Nucleus accumbens (tissue), 56 donors: ENCODE results near the gene GALNT2.

ENCODE experiments used
- DNase-seq, 56 donors: peaks; one replicate each; lab custom pipeline; 2025; lab: John Stamatoyannopoulos, UW

The GALNT2 gene

DNA sequence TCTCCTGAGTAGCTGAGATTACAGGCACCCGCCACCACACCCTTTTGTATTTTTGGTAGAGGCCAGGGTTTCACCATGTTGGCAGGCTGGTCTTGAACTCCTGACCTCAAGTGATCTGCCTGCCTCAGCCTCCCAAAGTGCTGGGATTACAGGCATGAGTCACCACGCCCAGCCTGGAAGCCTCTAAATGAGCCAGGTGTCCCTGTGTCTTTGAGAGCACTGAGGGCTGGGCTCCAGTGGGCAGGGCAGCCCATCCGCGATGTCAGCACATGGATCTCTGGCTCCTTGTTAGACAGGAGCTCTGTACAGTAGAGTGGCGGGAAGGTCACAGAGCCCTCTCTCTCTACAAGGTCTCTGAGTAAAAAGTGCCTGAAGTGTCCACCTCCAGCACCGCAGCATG, 234.8 kb downstream of the GALNT2 start:
- DNase-seq, result no peak

DNA sequence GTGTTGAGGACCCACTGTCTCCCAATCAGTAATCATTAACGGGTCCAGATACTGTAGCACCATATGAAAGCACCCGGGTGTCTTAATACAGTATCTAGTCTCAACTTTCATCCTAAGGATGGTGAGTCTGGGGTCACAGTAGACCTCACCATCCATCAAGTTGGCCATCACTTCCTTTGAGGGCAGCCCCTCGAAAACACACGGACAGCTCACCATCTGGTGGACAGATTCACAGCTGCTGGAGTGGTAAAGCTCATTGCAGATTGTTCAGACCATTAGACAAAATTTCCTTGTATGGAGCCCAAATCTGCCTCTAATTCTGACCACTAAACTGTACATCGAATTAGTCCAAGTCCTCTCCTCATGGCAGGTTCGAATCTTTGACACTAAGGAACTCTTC, 236.0 kb downstream of the GALNT2 start:
- no peak for DNase-seq

DNA sequence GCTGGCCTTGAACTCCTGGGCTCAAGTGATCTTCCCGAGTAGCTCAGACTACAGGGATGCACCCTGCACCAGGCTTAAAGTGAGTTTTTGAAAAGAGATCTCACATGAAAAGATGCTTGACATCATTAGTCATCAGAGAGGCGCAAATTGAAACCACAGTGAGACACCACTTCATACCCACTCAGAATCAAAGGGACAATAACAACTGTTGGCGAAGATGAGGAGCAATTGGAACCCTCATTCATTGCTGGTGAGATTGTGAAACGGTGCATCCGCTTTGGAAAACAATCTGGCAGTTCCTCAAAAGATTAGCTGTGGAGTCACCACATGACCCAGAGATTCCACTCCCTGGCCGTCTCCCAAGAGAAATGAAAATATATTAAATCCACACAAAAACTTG, 236.8 kb downstream of the GALNT2 start:
- DNase-seq, result no peak

DNA sequence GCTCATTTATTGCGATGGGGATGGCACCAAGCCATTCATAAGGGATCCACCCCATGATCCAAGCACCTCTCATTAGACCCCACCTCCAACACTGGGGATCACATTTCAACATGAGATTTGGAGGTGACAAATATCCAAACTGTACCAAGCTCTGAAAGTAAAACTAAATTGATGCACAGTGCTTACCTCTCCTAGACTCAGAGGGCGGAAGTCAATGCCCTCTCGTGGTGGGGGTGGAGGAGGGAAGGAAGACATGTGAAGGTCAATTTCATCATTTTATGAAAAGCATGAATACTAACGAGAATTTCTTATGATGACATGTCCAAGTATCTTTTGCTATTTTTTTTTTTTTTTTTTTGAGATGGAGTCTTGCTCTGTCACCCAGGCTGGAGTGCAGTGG, 239.1 kb downstream of the GALNT2 start:
- no peak for DNase-seq

DNA sequence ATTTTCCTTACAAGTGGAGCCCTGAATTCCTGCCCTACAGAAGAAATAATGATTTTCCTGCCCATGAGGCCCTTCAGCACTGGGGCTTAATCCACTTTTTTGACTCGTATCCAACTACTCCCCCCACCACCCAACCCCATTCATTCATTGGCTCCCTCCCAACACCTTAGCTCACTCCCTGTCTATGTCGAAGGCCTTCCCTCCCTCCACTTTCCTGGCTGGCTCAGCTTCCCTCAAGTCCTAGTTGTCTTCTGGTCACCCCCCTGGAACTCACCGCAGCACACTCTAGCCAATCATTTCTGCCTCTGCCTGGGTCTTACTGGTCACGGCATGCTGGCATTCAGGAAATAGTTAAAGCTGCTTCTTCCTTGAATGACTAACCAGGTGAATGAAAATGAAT, 240.2 kb downstream of the GALNT2 start:
- no peak for DNase-seq

DNA sequence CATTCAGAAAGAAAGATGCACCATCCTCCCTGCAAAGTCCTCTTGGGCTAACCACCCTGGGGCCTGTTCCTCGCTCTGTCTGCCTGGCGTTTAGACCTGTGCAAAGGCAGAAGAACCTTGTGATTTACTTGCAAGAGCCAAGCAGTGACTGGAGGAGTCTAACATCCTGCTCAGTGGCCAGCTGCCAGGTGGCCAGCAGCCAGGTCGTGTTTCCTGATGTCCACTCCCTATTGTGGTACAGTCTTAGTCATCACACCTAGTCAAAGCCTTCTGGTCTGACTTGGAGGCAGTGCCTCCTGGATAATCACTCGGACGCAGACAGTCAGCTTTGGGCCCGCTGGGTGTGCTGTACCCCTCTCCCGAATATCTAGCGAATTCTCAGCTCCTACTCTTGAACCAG, 241.0 kb downstream of the GALNT2 start:
- peak in 2 of 56 donors; percentile 14 to 32 for DNase-seq

DNA sequence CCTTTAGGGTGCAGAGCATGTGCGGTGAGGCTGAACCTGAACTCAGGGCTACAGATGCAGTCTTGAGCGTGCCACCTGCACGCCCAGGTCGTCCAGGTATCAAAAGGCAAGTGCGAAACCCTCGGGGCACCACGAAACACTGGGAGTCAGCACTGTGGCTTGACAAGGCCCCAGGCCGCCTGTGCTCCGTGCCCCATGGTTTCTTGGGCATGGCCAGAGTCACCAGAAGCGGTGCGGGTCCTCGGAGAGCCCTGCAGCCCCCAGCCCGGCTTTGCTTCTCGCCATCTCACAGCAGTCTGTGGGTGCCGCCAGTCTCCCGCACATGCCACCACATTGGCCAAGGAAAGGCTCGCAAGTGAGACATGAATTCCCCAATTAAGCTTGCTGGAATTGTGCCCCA, 241.8 kb downstream of the GALNT2 start:
- DNase-seq, result no peak

DNA sequence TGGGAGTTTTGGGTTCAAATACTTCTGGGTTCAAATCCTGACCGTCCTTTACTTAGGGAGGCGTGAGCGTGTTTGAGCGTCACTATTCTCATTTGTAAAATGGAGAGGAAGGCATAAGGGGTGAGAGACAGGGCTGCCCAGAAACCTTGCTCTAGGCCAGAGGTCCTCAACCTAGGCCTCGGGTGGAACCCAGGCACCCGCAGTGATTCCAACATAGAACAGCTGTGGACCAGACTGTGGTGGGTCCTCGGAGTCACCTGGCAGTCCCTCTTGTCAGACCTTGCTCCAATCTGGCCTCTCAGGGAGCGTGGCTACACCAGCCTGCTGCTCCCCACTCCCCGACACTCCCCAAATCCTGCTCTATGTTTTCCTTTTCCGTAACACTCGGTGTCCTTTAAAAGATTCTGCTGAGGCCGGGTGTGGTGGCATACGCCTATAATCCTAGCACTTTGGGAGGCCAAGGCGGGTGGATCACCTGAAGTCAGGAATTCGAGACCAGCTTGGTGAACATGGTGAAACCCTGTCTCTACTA, 242.7 kb downstream of the GALNT2 start:
- no peak for DNase-seq

DNA sequence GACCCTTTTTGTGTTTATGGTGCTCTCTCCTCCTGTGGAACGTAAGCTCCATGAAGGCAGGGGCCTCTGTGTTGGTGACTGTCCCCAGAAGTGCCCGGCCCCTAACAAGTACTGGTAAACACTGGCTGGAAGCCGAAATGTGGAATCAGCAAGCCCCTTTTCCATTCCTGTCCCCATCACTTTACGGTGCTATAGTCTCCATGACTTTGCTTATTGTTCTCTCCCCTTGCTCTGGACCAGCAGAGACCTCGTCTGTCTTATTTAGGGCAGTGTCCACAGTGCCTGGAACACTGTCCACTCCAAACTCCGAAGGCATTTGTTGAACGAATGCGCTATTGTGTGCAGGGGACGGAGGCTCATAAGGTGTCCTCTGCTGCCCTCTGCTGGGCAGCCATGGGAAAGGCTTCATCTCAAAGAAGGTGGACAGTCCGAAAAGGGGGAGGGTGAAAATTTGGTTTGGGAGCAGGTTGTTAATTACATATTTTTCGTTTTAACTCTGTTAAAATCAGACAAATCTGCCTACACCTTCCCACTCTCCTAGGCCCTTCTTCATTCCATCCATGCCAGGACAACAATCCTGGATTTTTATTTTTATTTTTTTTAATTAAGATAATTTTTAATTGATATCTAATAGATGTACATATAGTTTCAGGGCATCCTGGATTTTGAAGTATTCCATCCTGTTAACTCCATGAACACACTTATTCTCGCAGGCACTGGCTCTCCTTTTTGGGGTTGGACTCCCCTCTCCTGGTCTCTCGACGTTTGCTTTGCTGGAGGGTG, 243.5 kb downstream of the GALNT2 start:
- DNase-seq, result peak in 50 of 56 donors; percentile 14 to 85 (median 58)

DNA sequence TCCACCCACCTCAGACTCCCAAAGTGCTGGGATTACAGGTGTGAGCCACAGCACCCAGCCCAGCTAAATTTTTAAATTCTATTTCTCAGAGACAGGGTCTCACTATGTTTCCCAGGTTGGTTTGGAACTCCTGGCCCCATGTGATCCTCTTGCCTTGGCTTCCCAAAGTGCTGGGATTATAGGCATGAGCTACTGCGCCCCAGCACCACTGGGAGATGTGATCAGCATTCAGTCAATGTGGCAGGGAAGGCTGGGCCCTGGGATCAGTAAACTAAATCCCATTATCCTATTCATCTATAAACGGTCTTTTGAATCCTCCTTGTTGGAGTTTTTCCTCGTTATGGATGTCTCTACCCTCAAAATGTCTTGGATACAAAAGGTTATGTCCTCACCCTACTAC, 245.6 kb downstream of the GALNT2 start:
- DNase-seq, result no peak

DNA sequence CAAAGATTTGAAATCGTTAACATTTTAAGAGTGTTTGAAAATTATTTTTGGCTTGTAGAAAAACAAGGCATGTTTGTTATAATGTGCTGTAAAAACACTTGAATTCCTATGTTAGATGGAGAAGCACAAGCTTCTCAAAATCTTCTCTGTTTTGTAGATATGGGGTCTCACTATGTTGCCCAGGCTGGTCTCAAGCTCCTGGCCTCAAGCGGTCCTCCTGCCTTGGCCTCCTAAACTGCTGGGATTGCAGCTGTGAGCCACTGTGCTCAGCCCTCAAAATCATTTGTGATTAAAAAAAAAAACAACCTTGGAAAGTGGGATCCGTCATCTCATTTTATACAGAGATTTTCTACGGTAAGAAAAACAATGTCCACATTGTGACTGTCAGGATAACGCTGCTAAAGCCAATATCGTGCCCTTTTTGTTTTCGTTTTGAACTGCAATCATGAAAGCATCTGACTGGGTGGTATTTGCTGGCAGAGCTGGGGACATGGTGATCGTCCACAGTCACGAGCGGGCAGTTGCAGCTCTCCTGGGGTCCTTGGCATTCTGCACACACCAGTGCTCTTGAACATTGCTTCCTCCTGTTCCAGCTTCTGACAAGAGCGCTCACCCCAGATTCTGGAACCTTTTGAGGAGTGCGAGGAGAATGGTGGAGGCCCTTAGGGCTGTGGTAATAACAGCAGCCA, 246.6 kb downstream of the GALNT2 start:
- no peak for DNase-seq

DNA sequence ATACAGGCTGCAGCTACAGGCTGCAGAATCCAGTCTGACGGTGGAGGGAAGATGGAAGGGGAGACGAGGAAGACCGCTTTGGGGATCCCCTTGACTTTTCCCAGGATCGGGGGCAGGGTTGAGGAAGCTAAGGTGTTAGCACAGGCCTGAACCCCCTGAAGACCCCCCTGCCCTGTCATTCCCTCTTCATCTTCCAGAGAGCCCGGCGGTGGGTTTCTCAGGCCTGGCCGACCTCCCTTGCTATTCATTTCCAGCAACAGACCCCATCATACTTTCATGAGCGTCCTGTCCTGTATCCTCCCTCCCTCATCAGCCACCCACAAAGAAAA, 247.1 kb downstream of the GALNT2 start:
- DNase-seq, result no peak

DNA sequence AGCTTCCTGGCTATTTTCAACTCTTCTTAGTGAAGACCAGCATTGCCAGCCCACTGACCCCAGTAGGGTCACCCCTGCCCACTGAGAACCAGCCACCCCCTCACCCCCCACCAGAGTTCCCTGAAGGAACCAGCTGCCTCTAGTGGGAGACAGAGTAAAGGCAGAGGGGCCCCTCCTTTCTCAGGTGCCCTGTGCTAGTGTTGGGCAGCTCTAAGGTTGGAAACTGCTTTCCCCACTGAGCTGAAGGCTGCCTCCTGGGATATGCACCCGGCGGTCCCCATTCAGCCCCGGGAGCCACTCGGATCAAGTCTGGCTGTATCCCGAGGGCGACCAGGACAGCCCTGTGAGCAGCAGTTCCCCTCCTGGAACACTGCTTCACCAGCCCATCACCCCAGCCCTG, 248.1 kb downstream of the GALNT2 start:
- no peak for DNase-seq

DNA sequence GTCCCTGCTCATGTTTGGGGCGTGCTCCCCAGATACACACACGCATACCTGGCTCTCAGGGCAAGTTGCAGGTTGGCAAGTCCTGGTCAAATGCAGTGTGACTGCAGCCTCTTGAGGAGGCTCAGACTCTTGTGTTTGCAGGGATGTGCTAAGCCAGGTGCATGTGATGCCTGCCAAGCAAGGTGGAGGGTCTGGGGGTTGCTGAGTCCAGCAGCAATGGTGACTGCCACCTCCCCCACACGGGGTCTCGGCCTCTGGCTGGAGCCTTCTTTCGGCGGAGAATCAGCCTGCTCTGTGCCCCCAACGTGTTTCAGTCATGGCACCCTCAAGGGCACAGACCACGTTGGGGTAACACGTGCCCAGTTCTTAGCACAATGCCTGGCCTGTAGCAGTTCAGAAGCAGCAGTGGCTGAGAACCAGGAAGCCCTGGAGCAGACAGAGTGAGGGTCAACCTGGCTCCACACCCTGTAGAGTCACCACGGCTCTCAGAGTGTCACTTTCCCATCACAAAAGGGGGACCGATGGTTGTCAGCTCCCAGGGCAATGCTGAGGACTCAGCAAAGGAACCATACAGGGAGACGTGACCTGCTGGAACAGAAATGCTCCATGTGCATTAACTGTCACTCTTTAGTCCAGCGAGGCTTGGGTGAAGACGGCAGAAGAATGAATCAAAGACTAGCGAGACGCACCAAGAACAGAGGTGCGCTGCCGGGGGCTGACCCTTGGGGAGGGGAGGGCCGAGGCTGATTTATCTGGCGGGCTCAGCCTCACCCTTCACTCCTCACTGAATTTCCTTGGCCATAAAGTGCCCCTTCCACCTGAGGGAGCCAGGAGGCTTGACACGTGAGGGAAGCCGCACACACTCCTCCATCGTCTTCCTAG, 250.1 kb downstream of the GALNT2 start:
- no peak for DNase-seq

DNA sequence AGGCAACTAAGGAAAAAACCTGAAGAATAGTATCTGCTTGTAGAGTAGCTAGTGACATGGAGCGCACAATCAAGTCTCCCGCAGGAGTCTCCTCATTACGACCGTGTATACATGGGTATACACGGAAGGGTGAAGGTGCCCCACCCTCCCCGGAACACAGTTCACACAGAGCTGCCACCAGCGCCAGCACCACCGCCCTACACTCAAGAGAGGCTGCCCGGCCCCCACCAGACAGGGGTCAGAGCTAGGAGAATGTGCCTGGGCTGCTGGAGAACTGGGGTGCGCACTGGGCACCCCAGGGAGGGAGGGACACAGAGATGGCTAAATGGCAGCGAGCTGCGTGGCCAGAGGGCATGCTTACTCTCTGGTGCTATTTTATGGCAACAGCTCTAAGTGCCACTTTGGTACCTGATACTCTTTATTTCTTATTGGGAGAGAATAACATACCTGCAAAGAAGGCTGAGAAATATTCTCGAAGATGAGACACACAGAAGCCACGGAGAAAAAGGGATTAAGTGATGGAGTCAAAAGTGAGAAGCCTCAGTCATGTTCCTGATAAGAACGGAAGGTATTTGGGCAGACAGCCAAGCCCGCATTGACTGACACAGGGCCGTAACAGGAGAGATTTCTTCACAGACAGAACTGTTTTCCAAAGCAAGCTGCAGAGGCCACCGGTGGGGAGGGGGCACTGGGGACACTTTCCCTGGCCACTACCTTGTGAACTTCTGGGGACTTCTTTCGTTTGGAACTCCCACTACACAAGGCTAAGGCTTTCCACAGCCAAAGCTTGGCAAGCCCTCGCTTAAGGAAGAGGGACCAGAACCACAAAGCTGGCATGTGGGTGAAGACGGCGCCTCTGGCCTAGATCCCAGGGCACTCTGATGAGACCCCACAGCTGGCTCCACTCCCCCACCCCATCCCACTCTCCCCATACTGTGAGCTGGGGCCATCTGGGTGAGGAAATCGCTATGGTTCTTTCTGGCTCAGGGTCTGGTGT, 251.1 kb downstream of the GALNT2 start:
- no peak for DNase-seq

DNA sequence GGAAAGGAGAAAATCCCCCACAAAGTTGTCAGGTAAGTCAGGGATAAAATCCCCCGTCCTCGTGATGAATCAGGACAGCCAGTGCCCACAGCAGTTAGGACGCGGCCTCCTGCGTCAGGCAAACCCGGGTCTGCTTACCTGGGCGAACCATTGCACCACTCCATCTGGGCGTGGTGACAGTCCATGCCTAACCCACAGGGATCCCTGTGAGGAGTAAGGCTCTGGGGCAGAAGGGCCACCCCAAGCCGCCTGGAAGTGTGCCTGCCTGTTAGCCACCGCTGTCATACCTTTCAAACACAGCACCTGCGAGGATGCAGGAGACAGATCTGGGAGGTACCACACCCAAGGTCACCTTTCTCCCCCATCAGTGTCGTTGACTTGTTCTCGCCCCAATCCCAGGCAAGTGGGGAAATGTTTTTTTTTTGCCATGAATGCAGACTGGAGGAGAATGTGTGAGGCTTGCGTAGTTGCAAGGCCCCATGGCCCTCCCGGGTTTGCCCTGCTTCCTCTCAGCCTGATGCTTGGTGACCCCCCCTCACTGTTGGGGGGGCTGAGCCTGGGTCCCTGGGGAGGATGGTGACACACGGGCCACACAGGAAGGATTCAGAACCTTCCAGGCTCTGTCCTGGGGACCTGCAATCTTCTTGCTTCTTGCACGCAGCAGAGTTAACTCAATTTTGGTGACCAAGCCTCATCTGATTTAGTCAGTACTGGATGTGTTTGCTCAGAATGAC, 252.1 kb downstream of the GALNT2 start:
- no peak for DNase-seq

DNA sequence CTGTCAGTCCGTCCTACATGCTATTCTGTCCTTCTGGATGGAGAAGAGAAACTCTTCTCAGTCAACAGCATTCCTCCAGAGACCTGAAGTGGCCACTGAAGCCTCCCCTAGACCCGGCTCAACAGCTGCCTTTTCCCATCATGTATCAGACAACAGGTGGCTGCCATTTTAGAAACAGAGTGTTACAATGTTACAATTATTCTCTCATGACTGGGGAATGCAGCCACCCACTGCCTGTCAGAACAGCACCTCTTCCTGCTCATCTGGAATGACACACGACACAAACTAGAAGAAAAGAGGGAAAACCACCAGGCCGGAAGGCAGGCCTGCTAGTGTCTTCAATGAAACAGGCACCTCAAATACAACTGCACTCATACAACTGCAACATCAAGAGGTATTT, 253.8 kb downstream of the GALNT2 start:
- peak in 9 of 56 donors; percentile 14 to 67 (median 45) for DNase-seq

DNA sequence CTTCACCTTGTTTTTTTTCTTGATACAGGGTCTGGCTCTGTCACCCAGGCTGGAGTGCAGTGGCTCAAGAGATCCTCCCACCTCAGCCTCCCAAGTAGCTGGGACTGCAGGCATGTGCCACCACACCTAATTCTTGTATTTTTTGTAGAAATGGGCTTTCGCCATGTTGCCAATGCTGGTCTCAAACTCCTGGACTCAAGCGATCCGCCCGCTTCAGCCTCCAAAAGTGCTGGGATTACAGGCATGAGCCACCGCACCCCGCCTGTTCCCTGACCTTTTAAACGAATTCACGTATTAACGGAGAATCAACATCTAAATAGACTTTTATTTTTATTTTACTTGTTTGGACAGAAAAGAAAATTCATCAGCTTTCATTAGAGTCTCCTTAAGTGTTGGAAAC, 254.3 kb downstream of the GALNT2 start:
- no peak for DNase-seq

DNA sequence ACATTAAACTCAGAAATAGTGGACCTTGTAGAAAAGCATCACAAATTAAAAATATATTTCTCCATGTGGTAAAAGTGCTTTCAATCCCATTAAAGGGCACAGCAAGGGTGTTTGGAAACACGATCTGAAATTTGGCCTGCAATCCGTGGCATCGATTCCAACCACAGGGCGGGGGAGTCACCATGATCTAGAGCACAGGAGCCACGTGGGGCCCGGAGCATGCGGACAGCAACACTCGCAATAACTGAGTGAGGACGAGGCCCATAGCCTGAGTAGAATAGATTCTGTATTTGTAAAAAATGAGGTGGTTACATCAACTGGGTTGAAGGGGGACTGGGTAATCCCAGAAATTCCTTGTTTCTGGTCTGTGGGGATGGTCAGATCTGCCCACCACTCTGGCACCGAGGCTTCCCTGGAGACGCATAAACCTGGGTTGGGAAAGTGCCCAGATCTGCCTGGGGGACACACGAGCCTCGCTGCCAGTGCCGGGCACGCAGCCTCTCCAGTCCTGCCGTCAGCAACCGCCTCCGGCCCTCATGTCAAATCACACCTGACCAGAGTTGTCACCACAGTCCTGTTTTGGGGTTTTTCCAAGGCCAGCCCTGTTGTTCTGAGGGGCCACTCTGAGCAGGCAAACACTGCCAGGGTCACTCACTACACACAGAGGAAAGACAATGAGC, 254.8 kb downstream of the GALNT2 start:
- DNase-seq, result no peak
